Testis (tissue), 3 donors: ENCODE data around the gene MADCAM1. TPM values are rescaled to one million over a fixed set of nuclear protein-coding genes. Genes with fewer than 3 reads are reported as not detected.

Source experiments
- DNase-seq: peaks from one replicate; pipeline ENCODE4 v3.0.0-alpha.2; 2019
- H3K27ac ChIP-seq, 2 donors: fragments of 200-600 bp; sonication (generic); one replicate each; pipeline ENCODE4 v1.5.1; 2019
- H3K27me3 ChIP-seq: fragments of 200-600 bp; sonication (generic); one replicate; pipeline ENCODE4 v1.5.1; 2019
- H3K36me3 ChIP-seq: fragments of 200-600 bp; sonication (generic); one replicate; pipeline ENCODE4 v1.5.1; 2017; ENCODE audit warnings: low read depth; ENCODE audit errors: missing control alignments
- H3K4me1 ChIP-seq: fragments of 200-600 bp; sonication (generic); one replicate; pipeline ENCODE4 v1.5.1; 2019
- H3K4me3 ChIP-seq, 2 donors: fragments of 200-600 bp; sonication (generic); one replicate each; pipeline ENCODE4 v1.5.1; 2017 to 2019
- H3K9me3 ChIP-seq: fragments of 200-600 bp; sonication (generic); one replicate; pipeline ENCODE4 v1.5.1; 2017
- CTCF ChIP-seq, 3 experiments: fragments of 450-650 bp in 2 of 3; fragments of 200-600 bp in 1 of 3; sonication (generic) in 1 of 3; IDR thresholded peaks; one replicate each; pipeline ENCODE4 v1.5.1; 2016 to 2019; ENCODE audit warnings: antibody characterized with exemption in 3 of 3, mild to moderate bottlenecking in 2 of 3, moderate library complexity in 1 of 3
- POLR2A ChIP-seq: fragments of 450-650 bp; IDR thresholded peaks from one replicate; pipeline ENCODE4 v1.6.1; 2017; ENCODE audit warnings: antibody characterized with exemption, mild to moderate bottlenecking, moderate library complexity
- WGBS, 2 donors: methylation state at CpG; one replicate each; pipeline ENCODE4 v1.1.5; 2018; 5-methylcytosine and 5-hydroxymethylcytosine counted together
- intact Hi-C: fragments of 100-400 bp; cut with DNase I; formaldehyde crosslinking; loops from one replicate; pipeline ENCODE4 v1.15.1; 2023; ENCODE audit warnings: low total_unique reads
- polyA plus RNA-seq: library from polyadenylated mRNA; stranded (reverse); fragments of 350-450 nt; fragmentation: Illumina TruSeq; extraction: RNeasy Lipid Tissue Mini Kit (QIAGEN cat#74804); gene quantifications from one replicate; pipeline ENCODE4 v1.2.3, GENCODE V29; 2014; ENCODE audit warnings: low read depth, low replicate concordance; ENCODE audit not compliant: insufficient read depth
- total RNA-seq, 2 donors: library from RNA; depleted of rRNA; stranded (reverse); fragments of >200 nt; gene quantifications; one replicate each; pipeline ENCODE4 v1.2.3, GENCODE V29; 2016

MADCAM1 gene
- total and polyA plus RNA-seq, 3 donors from 2014 or later = 1.6 to 2.3 (median 2.2) TPM

GRCh38 chr19:496986-497385 lies 700 bp downstream of the MADCAM1 start:
- intact Hi-C loops = no loop called here
- TF ChIP-seq POLR2A (no peak), CTCF (IDR thresholded peaks at IDR 0.05) (no peak)
- no peak overlapping the region for H3K4me3 ChIP-seq
- no peaks in the 10 kb centered on the region for H3K9me3 ChIP-seq
- no peak for DNase-seq
- H3K4me1 ChIP-seq = peaks cover 12% of the 10 kb centered on the region
- no peak overlapping the region for H3K27ac ChIP-seq
- no peaks in the 10 kb centered on the region for H3K27me3 ChIP-seq
- 6 to 8% methylated on average over 3 to 8 of the region's 18 CpGs for WGBS, 2 donors
- no peaks in the 10 kb centered on the region for H3K36me3 ChIP-seq

DNA sequence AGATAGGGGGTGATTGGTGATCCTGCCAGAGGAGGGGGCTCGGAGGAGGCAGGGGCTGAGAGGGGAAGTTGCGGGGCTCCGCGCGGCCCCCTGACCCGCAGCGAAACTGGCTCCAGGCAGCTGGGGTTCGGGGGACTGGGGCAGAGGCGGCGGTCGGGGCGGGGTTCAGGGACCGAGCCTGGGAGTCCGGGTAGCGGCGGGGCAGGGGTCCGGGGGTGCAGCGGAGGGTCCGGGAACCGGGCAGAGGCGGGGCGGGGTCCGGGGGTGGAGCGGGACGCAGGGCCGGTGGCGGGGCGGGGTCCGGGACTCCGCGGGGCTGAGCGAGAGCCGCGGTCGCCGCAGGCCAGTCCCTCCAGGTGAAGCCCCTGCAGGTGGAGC lies 1.2 kb downstream of the MADCAM1 start:
- peak overlapping the region in 1 of 2 donors; percentile 5 for H3K4me3 ChIP-seq
- no peaks in the 10 kb centered on the region for H3K36me3 ChIP-seq
- peaks cover 12% of the 10 kb centered on the region for H3K4me1 ChIP-seq
- no peaks in the 10 kb centered on the region for H3K27me3 ChIP-seq
- DNase-seq = no peak
- WGBS, 2 donors = 1 to 2% methylated on average over 16 to 28 of the region's 36 CpGs
- intact Hi-C loops = no loop called here
- H3K27ac ChIP-seq = no peak overlapping the region
- no peaks in the 10 kb centered on the region for H3K9me3 ChIP-seq
- TF ChIP-seq POLR2A (no peak), CTCF (IDR thresholded peaks at IDR 0.05) (no peak)

DNA sequence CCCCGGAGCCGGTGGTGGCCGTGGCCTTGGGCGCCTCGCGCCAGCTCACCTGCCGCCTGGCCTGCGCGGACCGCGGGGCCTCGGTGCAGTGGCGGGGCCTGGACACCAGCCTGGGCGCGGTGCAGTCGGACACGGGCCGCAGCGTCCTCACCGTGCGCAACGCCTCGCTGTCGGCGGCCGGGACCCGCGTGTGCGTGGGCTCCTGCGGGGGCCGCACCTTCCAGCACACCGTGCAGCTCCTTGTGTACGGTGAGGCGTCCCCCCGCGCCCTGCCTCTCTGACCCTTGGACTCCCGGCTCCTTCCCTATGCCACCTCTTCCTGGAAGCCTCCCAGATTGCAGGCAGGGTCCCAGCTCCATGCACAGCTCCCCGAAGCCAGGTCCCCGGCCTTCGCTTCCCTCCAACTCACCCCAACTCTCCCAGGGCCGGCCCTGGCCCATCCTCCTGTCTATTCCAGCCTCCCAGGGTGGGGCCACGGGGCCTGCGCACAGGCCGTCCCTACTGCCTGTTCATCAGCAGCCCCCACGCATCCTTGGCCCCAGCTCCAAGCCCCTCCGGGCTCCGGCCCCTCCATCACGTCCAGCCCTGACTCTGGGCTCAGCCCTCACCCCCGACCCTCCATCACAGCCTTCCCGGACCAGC lies 1.7 kb downstream of the MADCAM1 start:
- H3K27me3 ChIP-seq = no peaks in the 10 kb centered on the region

GRCh38 chr19:498511-498891 lies 2.2 kb downstream of the MADCAM1 start:
- no peaks in the 10 kb centered on the region for H3K9me3 ChIP-seq
- TF ChIP-seq POLR2A (no peak), CTCF (IDR thresholded peaks at IDR 0.05) (no peak)
- 2 to 4% methylated on average over 10 to 24 of the region's 26 CpGs for WGBS, 2 donors
- H3K4me3 ChIP-seq = no peak overlapping the region
- no peaks in the 10 kb centered on the region for H3K27me3 ChIP-seq
- intact Hi-C loops = no loop called here
- H3K36me3 ChIP-seq = no peaks in the 10 kb centered on the region
- H3K4me1 ChIP-seq = peaks cover 12% of the 10 kb centered on the region
- DNase-seq = no peak
- H3K27ac ChIP-seq = no peak overlapping the region

More for the DNA sequence above, 1.7 kb downstream of the MADCAM1 start:
- intact Hi-C loops = no loop called here
- peak overlapping the region in 1 of 2 donors; percentile 5 for H3K4me3 ChIP-seq
- no peaks in the 10 kb centered on the region for H3K9me3 ChIP-seq
- H3K36me3 ChIP-seq = no peaks in the 10 kb centered on the region
- WGBS, 2 donors = 4% methylated on average over 14 to 42 of the region's 50 CpGs
- peaks cover 12% of the 10 kb centered on the region for H3K4me1 ChIP-seq
- TF ChIP-seq CTCF (IDR thresholded peaks at IDR 0.05) (no peak), POLR2A (no peak)
- no peak for DNase-seq
- no peak overlapping the region for H3K27ac ChIP-seq

- H3K36me3 ChIP-seq = no peaks in the 10 kb centered on the region
- H3K9me3 ChIP-seq = no peaks in the 10 kb centered on the region
- no peak overlapping the region for H3K4me3 ChIP-seq
- peaks cover 12% of the 10 kb centered on the region for H3K4me1 ChIP-seq
- H3K27me3 ChIP-seq = no peaks in the 10 kb centered on the region
- intact Hi-C loops = no loop called here
- TF ChIP-seq CTCF (IDR thresholded peaks at IDR 0.05) (no peak), POLR2A (no peak)
- H3K27ac ChIP-seq = no peak overlapping the region
- WGBS, 2 donors = 64 to 70% methylated on average over 31 of the region's 31 CpGs
- no peak for DNase-seq
These were observed 2.8 kb downstream of the MADCAM1 start for GRCh38 chr19:498977-499623.
